ENCODE data around the gene OSBPL7. TPM values are rescaled to one million over a fixed set of nuclear protein-coding genes. Genes with fewer than 3 reads are reported as not detected.

The OSBPL7 gene
- total and polyA plus RNA-seq, 2 of the 4 experiments (the other 2 are of a cell fraction), result 5.2 to 14.5 TPM

DNA sequence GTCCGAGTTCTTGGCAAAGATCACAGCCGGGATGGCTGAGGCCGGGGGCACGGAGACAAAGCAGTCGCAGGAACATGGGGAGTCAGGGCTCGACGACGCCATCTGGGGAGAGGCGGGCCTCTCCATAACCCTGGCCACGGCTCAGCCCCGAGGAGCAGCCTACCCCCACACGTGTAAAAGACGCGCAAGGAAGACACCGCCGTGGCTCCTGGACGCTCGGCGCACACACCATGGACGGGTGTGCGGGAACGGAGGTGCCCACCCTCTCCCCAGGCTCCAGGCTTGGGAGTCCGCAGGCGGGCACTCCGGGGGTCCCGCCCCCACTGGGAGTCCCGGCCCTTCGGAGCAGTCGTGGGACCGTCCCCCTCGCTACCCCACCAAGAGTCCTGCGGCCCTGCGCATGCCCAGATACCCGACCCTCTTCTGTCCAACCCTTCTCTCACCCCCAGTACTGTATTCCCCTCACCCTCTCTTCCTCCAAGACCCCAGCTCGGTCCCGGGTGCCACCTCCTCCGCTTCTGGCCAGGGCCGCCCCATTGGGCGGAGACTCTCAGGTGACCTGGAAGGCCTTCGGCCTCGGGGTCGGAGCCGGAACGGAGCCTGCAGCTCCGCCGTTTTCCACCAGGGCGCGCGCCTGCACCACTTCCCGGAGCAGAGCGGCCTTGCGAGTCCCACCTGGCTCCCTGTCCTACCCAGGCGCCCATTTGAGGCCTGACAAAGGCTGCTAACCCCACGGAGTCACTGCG is 19.3 kb upstream of the OSBPL7 start, which contains the start of gene SCRN2 (continued):
- no peak for TF ChIP-seq RFX5 (IDR thresholded peaks at IDR 0.05; ENCODE audit: low read depth, low read length)
- TF ChIP-seq RAD21 (IDR thresholded peaks at IDR 0.05; ENCODE audit: low read length), result peak; percentile 95
- no peak for TF ChIP-seq NFE2L2 (IDR thresholded peaks at IDR 0.05; ENCODE audit: low read depth, low read length)

All from IMR-90 (cell line).